Activated CD8-positive, alpha-beta T cell treated with anti-CD3 and anti-CD28 coated beads, Interleukin-2, amount 10 ng/mL, durations not matched to agents 7 days and 5 days (primary cell): Measurements from ENCODE around the gene CSMD2. TPM values are rescaled to one million over a fixed set of nuclear protein-coding genes. Genes with fewer than 3 reads are reported as not detected.
"Not testable (repeated sequence)": the region's sequence is repeated elsewhere in the genome, so short reads cannot be mapped to it uniquely, and the experiment has no call there.

Experiments used
- ATAC-seq: fragments of 150-1000 bp; cut with Tn5 transposase; one replicate; pipeline ENCODE4 v1.10.0; 2021; ENCODE audit warnings: moderate library complexity
- CTCF ChIA-PET: fragments of 350-600 bp; sonication (Branson Sonifier 250); formaldehyde crosslinking; loops from one replicate; lab custom pipeline; 2021; ENCODE audit warnings: antibody characterized with exemption; lab: Charles Lee
- POLR2A ChIA-PET: fragments of 350-600 bp; sonication (Branson Sonifier 250); formaldehyde crosslinking; loops from one replicate; lab custom pipeline; 2021; ENCODE audit warnings: antibody characterized with exemption; lab: Charles Lee
- DNase-seq: peaks from one replicate; pipeline ENCODE4 v3.0.0-alpha.2; 2020
- H3K27ac Mint-ChIP-seq: one replicate; pipeline ENCODE4 v1.8.0; 2021; ENCODE audit warnings: mild to moderate bottlenecking, mixed read lengths
- H3K27me3 Mint-ChIP-seq: one replicate; pipeline ENCODE4 v1.8.0; 2021; ENCODE audit warnings: low read depth, mixed read lengths
- H3K36me3 Mint-ChIP-seq: one replicate; pipeline ENCODE4 v1.8.0; 2021; ENCODE audit warnings: low read depth, mixed read lengths
- H3K4me1 Mint-ChIP-seq: one replicate; pipeline ENCODE4 v1.8.0; 2021; ENCODE audit warnings: low read depth, mixed read lengths
- H3K4me3 Mint-ChIP-seq: one replicate; pipeline ENCODE4 v1.8.0; 2021; ENCODE audit warnings: mild to moderate bottlenecking, mixed read lengths
- H3K9me3 Mint-ChIP-seq: one replicate; pipeline ENCODE4 v1.8.0; 2022; ENCODE audit warnings: mixed read lengths; ENCODE audit not compliant: insufficient read depth
- total RNA-seq, 2 experiments: library from RNA; stranded (reverse); gene quantifications; one replicate each; pipeline ENCODE4 v1.2.3, GENCODE V29; 2021

The CSMD2 gene
- total RNA-seq, 2 experiments from 2014 or later, result not detected

DNA sequence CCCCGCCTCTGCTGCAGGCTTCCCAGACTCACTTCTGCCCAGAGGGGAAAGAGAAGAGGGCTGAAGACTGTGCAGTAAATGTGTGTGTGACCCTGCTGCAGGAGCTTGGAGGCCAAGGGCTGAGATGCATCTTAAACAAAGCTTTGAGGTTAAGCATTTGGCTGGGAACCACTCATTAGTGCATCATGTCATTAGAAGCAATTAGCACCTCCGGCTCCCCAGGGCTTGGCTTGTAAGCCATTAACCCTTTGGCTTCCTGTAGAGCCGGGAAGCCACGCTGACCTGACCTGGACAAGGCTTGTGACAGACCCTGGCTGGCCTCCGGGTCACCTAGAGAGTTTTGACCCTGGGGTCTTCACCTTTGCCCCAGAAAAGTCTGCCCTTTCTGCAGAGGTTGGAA is 77.0 kb downstream of the CSMD2 start:
- no peak for DNase-seq
- CTCF ChIA-PET, result no interaction called here
- H3K4me1 Mint-ChIP-seq, result no peaks in the 10 kb centered on the region
- H3K27me3 Mint-ChIP-seq, result no peaks in the 10 kb centered on the region
- H3K9me3 Mint-ChIP-seq, result no peaks in the 10 kb centered on the region
- no peak overlapping the region for H3K4me3 Mint-ChIP-seq
- no peak for ATAC-seq
- H3K36me3 Mint-ChIP-seq, result no peaks in the 10 kb centered on the region
- H3K27ac Mint-ChIP-seq, result no peak overlapping the region
- POLR2A ChIA-PET, result no interaction called here

DNA sequence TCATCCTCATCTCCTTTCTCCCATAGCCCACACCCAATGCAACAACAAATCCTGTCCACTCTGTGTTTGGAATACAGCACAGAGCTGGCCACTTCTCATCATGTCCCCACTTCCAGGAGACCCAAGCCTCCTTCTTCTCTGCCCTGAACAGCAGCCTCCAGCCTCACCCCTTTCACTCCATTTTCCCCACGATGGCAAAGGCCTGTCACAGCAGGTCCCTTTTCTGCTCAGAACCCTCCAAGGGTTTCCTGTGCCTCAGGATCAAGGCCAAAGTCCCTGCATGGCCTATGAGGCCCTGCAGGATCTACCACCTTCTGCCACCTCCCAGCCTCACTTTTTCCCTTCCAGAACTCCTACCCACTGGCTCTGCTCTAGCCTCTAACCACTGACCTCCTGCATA is 78.5 kb downstream of the CSMD2 start:
- DNase-seq, result no peak
- no peaks in the 10 kb centered on the region for H3K36me3 Mint-ChIP-seq
- CTCF ChIA-PET, result no interaction called here

GRCh38 chr1:34083974-34084373 is 81.1 kb downstream of the CSMD2 start:
- Mint-ChIP-seq H3K36me3 (no peaks in the 10 kb centered on the region), H3K4me3 (no peak overlapping the region), H3K9me3 (no peaks in the 10 kb centered on the region), H3K27me3 (no peaks in the 10 kb centered on the region), H3K4me1 (no peaks in the 10 kb centered on the region), H3K27ac (no peak overlapping the region)
- ATAC-seq (no peak), DNase-seq (no peak)
- ChIA-PET POLR2A (no interaction called here), CTCF (no interaction called here)

More for the DNA sequence above, 78.5 kb downstream of the CSMD2 start:
- Mint-ChIP-seq H3K9me3 (no peaks in the 10 kb centered on the region), H3K4me3 (no peak overlapping the region), H3K27ac (no peak overlapping the region), H3K4me1 (no peaks in the 10 kb centered on the region), H3K27me3 (no peaks in the 10 kb centered on the region)
- no peak for ATAC-seq
- POLR2A ChIA-PET, result no interaction called here

GRCh38 chr1:34082085-34082670 is 82.9 kb downstream of the CSMD2 start:
- POLR2A ChIA-PET, H3K27me3 Mint-ChIP-seq, H3K4me3 Mint-ChIP-seq, DNase-seq, H3K36me3 Mint-ChIP-seq, ATAC-seq, H3K9me3 Mint-ChIP-seq, CTCF ChIA-PET, H3K4me1 Mint-ChIP-seq, H3K27ac Mint-ChIP-seq: not testable (repeated sequence)

DNA sequence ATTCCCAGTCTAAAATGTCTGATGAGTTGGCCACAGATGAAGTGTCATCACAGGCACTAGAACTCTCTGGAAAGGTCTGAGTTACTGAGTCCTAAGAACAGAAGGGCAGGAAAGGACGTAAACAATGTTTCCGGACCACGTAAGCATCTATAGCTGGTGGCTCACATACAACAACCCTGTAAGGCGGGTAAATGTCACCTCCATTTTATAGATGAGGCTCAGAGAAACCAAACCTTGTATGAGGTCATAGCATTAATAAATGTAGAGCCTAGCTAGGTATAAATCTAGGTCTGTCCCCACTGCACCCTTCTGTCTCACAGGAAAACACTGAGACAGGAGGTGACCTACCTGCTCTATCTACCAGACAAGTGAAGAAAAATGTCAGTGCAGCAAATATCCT is 86.6 kb downstream of the CSMD2 start:
- ChIA-PET CTCF (no interaction called here), POLR2A (no interaction called here)
- H3K4me1 Mint-ChIP-seq, result no peaks in the 10 kb centered on the region
- H3K9me3 Mint-ChIP-seq, result no peaks in the 10 kb centered on the region
- H3K36me3 Mint-ChIP-seq, result no peaks in the 10 kb centered on the region
- no peaks in the 10 kb centered on the region for H3K27me3 Mint-ChIP-seq
- ATAC-seq (no peak), DNase-seq (no peak)
- no peak overlapping the region for H3K4me3 Mint-ChIP-seq
- H3K27ac Mint-ChIP-seq, result no peak overlapping the region

DNA sequence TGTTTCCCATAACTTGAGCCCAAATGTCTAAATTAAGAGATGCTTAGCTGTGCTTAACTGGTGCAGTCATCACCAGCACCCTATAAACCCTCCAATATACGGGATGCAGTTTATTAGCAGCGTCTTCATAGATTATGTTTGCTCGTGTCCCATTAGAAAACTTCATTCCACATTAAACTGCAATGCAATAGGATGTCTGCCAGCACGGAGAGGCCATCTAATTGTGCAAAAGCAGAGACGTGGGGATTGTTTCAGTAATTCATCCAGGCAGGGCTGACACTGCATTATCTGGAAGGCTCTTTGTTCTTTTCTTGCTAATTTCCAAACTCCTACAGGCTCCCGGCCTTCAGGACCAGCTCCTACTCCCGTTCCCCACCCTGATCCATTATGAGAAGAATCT is 89.5 kb downstream of the CSMD2 start:
- no peak overlapping the region for H3K27ac Mint-ChIP-seq
- ATAC-seq (no peak), DNase-seq (no peak)
- no peaks in the 10 kb centered on the region for H3K27me3 Mint-ChIP-seq
- H3K9me3 Mint-ChIP-seq, result no peaks in the 10 kb centered on the region
- H3K4me3 Mint-ChIP-seq, result no peak overlapping the region
- ChIA-PET CTCF (no interaction called here), POLR2A (no interaction called here)
- H3K36me3 Mint-ChIP-seq, result no peaks in the 10 kb centered on the region
- H3K4me1 Mint-ChIP-seq, result no peaks in the 10 kb centered on the region

DNA sequence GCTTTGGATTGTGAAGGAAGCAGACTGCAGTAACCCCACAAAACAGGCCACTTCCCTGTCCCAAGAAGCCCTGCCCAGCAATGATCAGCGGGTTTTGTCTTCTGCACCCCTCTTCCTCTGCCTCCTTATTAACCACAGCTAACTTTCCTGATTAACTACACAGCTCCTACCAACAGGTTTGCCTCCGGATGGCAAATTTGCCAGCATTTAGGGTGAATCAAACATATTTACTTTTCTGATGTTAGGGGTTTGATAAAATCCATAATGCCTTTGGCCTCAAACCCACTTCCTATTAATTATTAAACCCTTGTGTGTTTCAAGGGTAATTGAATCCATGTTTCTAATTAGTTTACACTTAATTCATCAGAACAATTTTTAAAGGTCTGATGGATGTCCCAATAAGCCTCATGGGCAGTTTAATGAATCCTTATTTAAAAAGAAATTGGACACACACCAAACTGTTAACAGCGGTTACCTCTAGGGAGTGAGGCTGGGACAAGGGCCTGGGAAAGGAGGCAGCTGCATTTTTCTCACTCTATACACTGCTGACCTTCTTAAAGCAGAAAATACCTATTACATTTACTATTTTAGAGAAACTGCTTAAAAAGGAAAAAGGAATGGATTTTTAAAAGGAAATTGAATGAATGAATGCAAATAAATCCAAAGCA is 91.9 kb downstream of the CSMD2 start:
- no peak for DNase-seq
- ChIA-PET CTCF (no interaction called here), POLR2A (no interaction called here)
- no peak for ATAC-seq
- H3K27me3 Mint-ChIP-seq, result no peaks in the 10 kb centered on the region
- H3K36me3 Mint-ChIP-seq, result no peaks in the 10 kb centered on the region
- H3K4me3 Mint-ChIP-seq, result no peak overlapping the region
- H3K27ac Mint-ChIP-seq, result no peak overlapping the region
- no peaks in the 10 kb centered on the region for H3K9me3 Mint-ChIP-seq
- H3K4me1 Mint-ChIP-seq, result no peaks in the 10 kb centered on the region

DNA sequence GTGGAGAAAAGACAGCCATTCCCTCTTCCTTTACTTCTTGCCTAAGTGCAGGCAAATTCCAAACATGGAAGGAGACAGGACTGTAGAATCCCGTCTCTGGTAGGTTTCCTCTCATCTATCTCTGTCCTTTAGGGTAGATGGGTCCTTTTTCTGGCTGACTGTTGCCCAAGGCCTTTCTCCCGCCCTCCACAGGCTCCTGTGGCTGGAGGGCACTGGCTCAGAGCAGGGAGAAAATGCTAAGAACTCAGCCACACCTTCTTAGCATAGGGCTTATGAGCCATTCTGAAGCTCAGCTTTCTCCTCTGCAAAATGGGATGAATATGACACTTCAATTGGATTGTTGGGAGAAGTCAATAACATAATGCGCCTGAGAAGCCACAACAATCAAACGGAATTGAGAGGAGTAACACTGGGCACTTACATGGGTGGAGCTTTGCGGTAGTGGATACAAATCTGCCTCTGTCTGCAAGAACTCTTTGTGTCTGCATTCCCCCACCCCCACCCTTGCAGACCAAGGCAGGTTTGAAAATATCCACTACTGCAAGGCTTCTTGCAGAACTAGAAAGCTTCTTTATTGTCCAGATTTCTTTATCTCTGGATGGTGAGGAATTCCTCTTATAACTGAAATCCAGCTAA is 94.7 kb downstream of the CSMD2 start:
- Mint-ChIP-seq H3K27ac (no peak overlapping the region), H3K9me3 (no peaks in the 10 kb centered on the region), H3K4me1 (no peaks in the 10 kb centered on the region), H3K36me3 (no peaks in the 10 kb centered on the region), H3K27me3 (no peaks in the 10 kb centered on the region), H3K4me3 (no peak overlapping the region)
- ATAC-seq (no peak), DNase-seq (no peak)
- POLR2A ChIA-PET, result no interaction called here
- CTCF ChIA-PET, result no interaction called here

GRCh38 chr1:34066981-34067603 is 97.9 kb downstream of the CSMD2 start:
- ChIA-PET CTCF (no interaction called here), POLR2A (no interaction called here)
- Mint-ChIP-seq H3K9me3 (no peaks in the 10 kb centered on the region), H3K4me1 (no peaks in the 10 kb centered on the region), H3K4me3 (no peak overlapping the region), H3K36me3 (no peaks in the 10 kb centered on the region), H3K27me3 (no peaks in the 10 kb centered on the region), H3K27ac (no peak overlapping the region)
- no peak for ATAC-seq
- DNase-seq, result no peak

- POLR2A ChIA-PET, result no interaction called here
- ATAC-seq (no peak), DNase-seq (no peak)
- Mint-ChIP-seq H3K27ac (no peak overlapping the region), H3K27me3 (no peaks in the 10 kb centered on the region), H3K4me3 (no peak overlapping the region), H3K36me3 (no peaks in the 10 kb centered on the region), H3K9me3 (no peaks in the 10 kb centered on the region), H3K4me1 (no peaks in the 10 kb centered on the region)
- CTCF ChIA-PET, result no interaction called here
Measured at GRCh38 chr1:34066166-34066565, 98.9 kb downstream of the CSMD2 start.

GRCh38 chr1:34065498-34065897 is 99.5 kb downstream of the CSMD2 start:
- CTCF ChIA-PET, result no interaction called here
- Mint-ChIP-seq H3K36me3 (no peaks in the 10 kb centered on the region), H3K4me1 (no peaks in the 10 kb centered on the region), H3K27me3 (no peaks in the 10 kb centered on the region), H3K4me3 (no peak overlapping the region), H3K9me3 (no peaks in the 10 kb centered on the region), H3K27ac (no peak overlapping the region)
- no peak for ATAC-seq
- no peak for DNase-seq
- POLR2A ChIA-PET, result no interaction called here

GRCh38 chr1:34060901-34061415 is 104.1 kb downstream of the CSMD2 start:
- Mint-ChIP-seq H3K9me3 (no peaks in the 10 kb centered on the region), H3K27ac (no peak overlapping the region), H3K27me3 (no peaks in the 10 kb centered on the region), H3K4me3 (no peak overlapping the region), H3K36me3 (no peaks in the 10 kb centered on the region), H3K4me1 (no peaks in the 10 kb centered on the region)
- ATAC-seq (no peak), DNase-seq (no peak)
- POLR2A ChIA-PET, result no interaction called here
- CTCF ChIA-PET, result no interaction called here
